WTC11 (cell line): Measurements from ENCODE around the gene PAK1IP1. TPM values are rescaled to one million over a fixed set of nuclear protein-coding genes. Genes with fewer than 3 reads are reported as not detected.
"Not testable (repeated sequence)": the region's sequence is repeated elsewhere in the genome, so short reads cannot be mapped to it uniquely, and the experiment has no call there.

Source experiments
- ATAC-seq: fragments of 200-7000 bp; cut with Tn5 transposase; 2 replicates; pipeline ENCODE4 v1.10.0; 2021; ENCODE audit warnings: mild to moderate bottlenecking, moderate library complexity
- CTCF ChIA-PET: fragments of 300-600 bp; sonication (Branson Sonifier 250); formaldehyde crosslinking; loops from one replicate; lab custom pipeline; 2021; ENCODE audit warnings: antibody characterized with exemption; lab: Charles Lee
- POLR2A ChIA-PET: fragments of 350-600 bp; sonication (Branson Sonifier 250); formaldehyde crosslinking; loops from one replicate; lab custom pipeline; 2021; ENCODE audit warnings: antibody characterized with exemption; lab: Charles Lee
- DNase-seq: peaks from one replicate; pipeline ENCODE4 v3.0.0; 2021; ENCODE audit warnings: low spot score
- H3K27ac Mint-ChIP-seq: 2 replicates; pipeline ENCODE4 v1.8.0; 2021; ENCODE audit warnings: mixed read lengths
- H3K27me3 Mint-ChIP-seq: 2 replicates; pipeline ENCODE4 v1.8.0; 2021; ENCODE audit warnings: low read depth, mild to moderate bottlenecking, moderate library complexity, mixed read lengths
- H3K36me3 Mint-ChIP-seq: 2 replicates; pipeline ENCODE4 v1.8.0; 2021; ENCODE audit warnings: mixed read lengths
- H3K4me1 Mint-ChIP-seq: 2 replicates; pipeline ENCODE4 v1.8.0; 2022; ENCODE audit warnings: mixed read lengths
- H3K4me3 Mint-ChIP-seq: 2 replicates; pipeline ENCODE4 v1.8.0; 2021; ENCODE audit warnings: mild to moderate bottlenecking, moderate library complexity, mixed read lengths
- H3K9me3 Mint-ChIP-seq: 2 replicates; pipeline ENCODE4 v1.8.0; 2021; ENCODE audit warnings: mixed read lengths
- ELF4 ChIP-seq: sonication (generic); formaldehyde crosslinking; IDR thresholded peaks from 2 replicates; pipeline ENCODE4 v1.8.1; 2022; ENCODE audit warnings: low read depth, mild to moderate bottlenecking, moderate library complexity, missing genetic modification reagents
- NR1H2 ChIP-seq: sonication (generic); formaldehyde crosslinking; IDR thresholded peaks from 2 replicates; pipeline ENCODE4 v1.9.0; 2021; ENCODE audit warnings: mild to moderate bottlenecking, moderate library complexity, missing genetic modification reagents
- NR3C1 ChIP-seq: sonication (generic); formaldehyde crosslinking; conservative IDR thresholded peaks from 2 replicates; pipeline ENCODE4 v1.8.1; 2023; ENCODE audit warnings: low read depth, mild to moderate bottlenecking, missing genetic modification reagents
- OVOL2 ChIP-seq: fragments of 250-450 bp; sonication (Bioruptor Pico); IDR thresholded peaks from 2 replicates; pipeline ENCODE4 v1.9.0; 2021; ENCODE audit warnings: mild to moderate bottlenecking, borderline replicate concordance
- ZNF317 ChIP-seq: sonication (generic); formaldehyde crosslinking; IDR thresholded peaks from 2 replicates; pipeline ENCODE4 v1.8.1; 2023; ENCODE audit warnings: low read depth, mild to moderate bottlenecking, moderate library complexity, missing genetic modification reagents, borderline replicate concordance
- ZNF416 ChIP-seq: fragments of 250-450 bp; sonication (Bioruptor Pico); IDR thresholded peaks from 2 replicates; pipeline ENCODE4 v1.9.0; 2021; ENCODE audit warnings: mild to moderate bottlenecking, inconsistent platforms
- total RNA-seq: library from RNA; stranded (reverse); gene quantifications from 3 replicates; pipeline ENCODE4 v1.2.3, GENCODE V29; 2021
- TF ChIP-seq, protein P1 (sequence below): sonication (generic); formaldehyde crosslinking; IDR thresholded peaks from 2 replicates; pipeline ENCODE4 v1.8.1; 2023; ENCODE audit warnings: mild to moderate bottlenecking, missing genetic modification reagents
- TF ChIP-seq, protein P2 (sequence below): fragments of 250-450 bp; sonication (Bioruptor Pico); IDR thresholded peaks from 2 replicates; pipeline ENCODE4 v2.1.2; 2022; ENCODE audit warnings: mild to moderate bottlenecking, moderate library complexity
- TF ChIP-seq, protein P3 (sequence below): sonication (generic); formaldehyde crosslinking; IDR thresholded peaks from 2 replicates; pipeline ENCODE4 v1.8.0; 2023; ENCODE audit warnings: mild to moderate bottlenecking, missing genetic modification reagents
- TF ChIP-seq, protein P4 (sequence below): sonication (generic); formaldehyde crosslinking; IDR thresholded peaks from 2 replicates; pipeline ENCODE4 v1.8.0; 2023; ENCODE audit warnings: missing genetic modification reagents
- TF ChIP-seq, protein P5 (sequence below): sonication (generic); formaldehyde crosslinking; IDR thresholded peaks from 2 replicates; pipeline ENCODE4 v1.8.0; 2022; ENCODE audit warnings: mild to moderate bottlenecking, missing genetic modification reagents
- TF ChIP-seq, protein P6 (sequence below): fragments of 250-450 bp; sonication (Bioruptor Pico); conservative IDR thresholded peaks from 2 replicates; pipeline ENCODE4 v1.9.0; 2021; ENCODE audit warnings: mild to moderate bottlenecking

PAK1IP1 gene
- total RNA-seq, 1 experiment from 2014 or later: 30.4 TPM

DNA sequence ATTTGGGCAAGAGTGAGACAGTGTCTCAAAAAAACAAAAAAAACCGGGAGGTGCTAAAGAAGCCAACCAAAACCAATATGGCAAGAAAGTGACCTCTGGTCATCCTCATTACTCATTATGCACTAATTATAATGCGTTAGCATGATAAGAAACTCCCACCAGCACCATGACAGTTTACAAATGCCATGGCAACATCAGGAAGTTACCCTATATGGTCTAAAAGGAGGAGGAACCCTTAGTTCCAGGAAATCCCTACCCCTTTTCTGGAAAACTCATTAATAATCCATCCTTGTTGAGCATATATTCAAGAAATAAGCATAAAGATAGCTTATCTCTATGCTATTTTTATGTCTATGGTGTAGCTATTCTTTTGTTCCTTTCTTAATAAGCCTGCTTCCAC is 32.0 kb upstream of the PAK1IP1 start (continued):
- TF ChIP-seq, protein P1, sequence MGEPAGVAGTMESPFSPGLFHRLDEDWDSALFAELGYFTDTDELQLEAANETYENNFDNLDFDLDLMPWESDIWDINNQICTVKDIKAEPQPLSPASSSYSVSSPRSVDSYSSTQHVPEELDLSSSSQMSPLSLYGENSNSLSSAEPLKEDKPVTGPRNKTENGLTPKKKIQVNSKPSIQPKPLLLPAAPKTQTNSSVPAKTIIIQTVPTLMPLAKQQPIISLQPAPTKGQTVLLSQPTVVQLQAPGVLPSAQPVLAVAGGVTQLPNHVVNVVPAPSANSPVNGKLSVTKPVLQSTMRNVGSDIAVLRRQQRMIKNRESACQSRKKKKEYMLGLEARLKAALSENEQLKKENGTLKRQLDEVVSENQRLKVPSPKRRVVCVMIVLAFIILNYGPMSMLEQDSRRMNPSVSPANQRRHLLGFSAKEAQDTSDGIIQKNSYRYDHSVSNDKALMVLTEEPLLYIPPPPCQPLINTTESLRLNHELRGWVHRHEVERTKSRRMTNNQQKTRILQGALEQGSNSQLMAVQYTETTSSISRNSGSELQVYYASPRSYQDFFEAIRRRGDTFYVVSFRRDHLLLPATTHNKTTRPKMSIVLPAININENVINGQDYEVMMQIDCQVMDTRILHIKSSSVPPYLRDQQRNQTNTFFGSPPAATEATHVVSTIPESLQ (CRISPR knock-in tag): no peak
- TF ChIP-seq NR1H2 (CRISPR knock-in tag): no peak
- no peak for TF ChIP-seq NR3C1
- no peak for TF ChIP-seq ZNF416 (CRISPR knock-in tag)
- TF ChIP-seq ELF4 (CRISPR knock-in tag): no peak
- no peak for TF ChIP-seq OVOL2
- TF ChIP-seq, protein P2, sequence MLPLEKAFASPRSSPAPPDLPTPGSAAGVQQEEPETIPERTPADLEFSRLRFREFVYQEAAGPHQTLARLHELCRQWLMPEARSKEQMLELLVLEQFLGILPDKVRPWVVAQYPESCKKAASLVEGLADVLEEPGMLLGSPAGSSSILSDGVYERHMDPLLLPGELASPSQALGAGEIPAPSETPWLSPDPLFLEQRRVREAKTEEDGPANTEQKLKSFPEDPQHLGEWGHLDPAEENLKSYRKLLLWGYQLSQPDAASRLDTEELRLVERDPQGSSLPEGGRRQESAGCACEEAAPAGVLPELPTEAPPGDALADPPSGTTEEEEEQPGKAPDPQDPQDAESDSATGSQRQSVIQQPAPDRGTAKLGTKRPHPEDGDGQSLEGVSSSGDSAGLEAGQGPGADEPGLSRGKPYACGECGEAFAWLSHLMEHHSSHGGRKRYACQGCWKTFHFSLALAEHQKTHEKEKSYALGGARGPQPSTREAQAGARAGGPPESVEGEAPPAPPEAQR: no peak
- TF ChIP-seq, protein P3, sequence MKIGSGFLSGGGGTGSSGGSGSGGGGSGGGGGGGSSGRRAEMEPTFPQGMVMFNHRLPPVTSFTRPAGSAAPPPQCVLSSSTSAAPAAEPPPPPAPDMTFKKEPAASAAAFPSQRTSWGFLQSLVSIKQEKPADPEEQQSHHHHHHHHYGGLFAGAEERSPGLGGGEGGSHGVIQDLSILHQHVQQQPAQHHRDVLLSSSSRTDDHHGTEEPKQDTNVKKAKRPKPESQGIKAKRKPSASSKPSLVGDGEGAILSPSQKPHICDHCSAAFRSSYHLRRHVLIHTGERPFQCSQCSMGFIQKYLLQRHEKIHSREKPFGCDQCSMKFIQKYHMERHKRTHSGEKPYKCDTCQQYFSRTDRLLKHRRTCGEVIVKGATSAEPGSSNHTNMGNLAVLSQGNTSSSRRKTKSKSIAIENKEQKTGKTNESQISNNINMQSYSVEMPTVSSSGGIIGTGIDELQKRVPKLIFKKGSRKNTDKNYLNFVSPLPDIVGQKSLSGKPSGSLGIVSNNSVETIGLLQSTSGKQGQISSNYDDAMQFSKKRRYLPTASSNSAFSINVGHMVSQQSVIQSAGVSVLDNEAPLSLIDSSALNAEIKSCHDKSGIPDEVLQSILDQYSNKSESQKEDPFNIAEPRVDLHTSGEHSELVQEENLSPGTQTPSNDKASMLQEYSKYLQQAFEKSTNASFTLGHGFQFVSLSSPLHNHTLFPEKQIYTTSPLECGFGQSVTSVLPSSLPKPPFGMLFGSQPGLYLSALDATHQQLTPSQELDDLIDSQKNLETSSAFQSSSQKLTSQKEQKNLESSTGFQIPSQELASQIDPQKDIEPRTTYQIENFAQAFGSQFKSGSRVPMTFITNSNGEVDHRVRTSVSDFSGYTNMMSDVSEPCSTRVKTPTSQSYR (CRISPR knock-in tag): no peak
- TF ChIP-seq, all 79 proteins: peak for 0

DNA sequence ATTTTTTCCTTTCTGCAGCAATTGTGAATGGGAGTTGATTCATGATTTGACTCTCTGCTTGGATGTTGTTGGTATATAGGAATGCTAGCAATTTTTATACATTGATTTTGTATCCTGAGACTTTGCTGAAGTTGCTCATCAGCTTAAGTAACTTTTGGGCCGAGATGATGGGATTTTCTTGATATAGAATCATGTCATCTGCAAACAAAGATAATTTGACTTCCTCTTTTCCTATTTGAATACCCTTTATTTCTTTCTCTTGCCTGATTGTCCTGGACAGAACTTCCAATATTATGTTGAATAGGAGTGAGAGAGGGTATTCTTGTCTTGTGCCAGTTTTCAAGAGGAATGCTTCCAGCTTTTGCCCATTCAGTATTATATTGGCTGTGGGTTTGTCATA is 29.2 kb upstream of the PAK1IP1 start:
- H3K4me3 Mint-ChIP-seq, DNase-seq, H3K27ac Mint-ChIP-seq, POLR2A ChIA-PET, H3K4me1 Mint-ChIP-seq, H3K36me3 Mint-ChIP-seq, ATAC-seq, CTCF ChIA-PET: not testable (repeated sequence)
- Mint-ChIP-seq H3K9me3 (peaks cover 26% of the 10 kb centered on the region), H3K27me3 (peaks cover 14% of the 10 kb centered on the region)

DNA sequence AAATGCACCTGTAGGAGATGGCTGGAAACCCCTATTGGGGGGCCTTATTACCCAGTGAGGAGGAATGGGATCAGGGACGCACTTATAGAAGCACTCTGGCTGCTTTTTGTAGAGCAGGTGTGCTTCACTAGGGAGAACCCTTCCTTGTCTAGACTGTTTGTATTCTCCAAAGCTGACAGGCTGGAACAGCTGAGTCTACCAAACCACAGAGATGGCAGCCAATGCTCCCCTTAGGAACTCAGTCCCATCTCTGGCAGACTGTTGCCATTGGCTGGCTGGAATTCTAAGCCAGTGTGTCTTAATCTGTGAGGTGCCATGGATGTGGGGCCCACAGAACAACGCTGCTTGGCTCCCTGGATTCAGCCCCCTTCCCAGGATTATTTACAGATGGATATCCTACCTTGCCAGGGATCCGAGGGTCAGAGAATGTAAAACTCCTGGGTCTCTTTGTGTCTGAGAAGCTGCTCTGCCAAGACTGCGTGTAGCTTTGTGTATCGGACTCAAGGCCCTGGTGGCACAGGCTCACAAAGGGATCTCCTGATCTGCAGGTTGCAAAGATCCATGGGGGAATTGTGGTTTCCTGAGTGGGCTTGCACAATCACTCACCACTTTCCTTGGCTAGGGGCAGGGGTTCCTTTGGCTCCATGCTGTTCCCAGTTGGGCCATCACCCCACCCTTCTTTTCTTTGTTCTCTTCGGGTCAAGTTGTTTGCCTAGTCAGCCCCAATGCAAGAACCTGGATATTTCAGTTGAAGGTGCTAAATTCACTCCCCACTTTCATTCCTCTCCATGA is 26.4 kb upstream of the PAK1IP1 start:
- Mint-ChIP-seq H3K27me3 (peaks cover 9% of the 10 kb centered on the region), H3K4me3 (no peak overlapping the region), H3K4me1 (no peaks in the 10 kb centered on the region)
- TF ChIP-seq, protein P4, sequence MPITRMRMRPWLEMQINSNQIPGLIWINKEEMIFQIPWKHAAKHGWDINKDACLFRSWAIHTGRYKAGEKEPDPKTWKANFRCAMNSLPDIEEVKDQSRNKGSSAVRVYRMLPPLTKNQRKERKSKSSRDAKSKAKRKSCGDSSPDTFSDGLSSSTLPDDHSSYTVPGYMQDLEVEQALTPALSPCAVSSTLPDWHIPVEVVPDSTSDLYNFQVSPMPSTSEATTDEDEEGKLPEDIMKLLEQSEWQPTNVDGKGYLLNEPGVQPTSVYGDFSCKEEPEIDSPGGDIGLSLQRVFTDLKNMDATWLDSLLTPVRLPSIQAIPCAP (CRISPR knock-in tag): no peak
- TF ChIP-seq, protein P5, sequence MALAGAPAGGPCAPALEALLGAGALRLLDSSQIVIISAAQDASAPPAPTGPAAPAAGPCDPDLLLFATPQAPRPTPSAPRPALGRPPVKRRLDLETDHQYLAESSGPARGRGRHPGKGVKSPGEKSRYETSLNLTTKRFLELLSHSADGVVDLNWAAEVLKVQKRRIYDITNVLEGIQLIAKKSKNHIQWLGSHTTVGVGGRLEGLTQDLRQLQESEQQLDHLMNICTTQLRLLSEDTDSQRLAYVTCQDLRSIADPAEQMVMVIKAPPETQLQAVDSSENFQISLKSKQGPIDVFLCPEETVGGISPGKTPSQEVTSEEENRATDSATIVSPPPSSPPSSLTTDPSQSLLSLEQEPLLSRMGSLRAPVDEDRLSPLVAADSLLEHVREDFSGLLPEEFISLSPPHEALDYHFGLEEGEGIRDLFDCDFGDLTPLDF: no peak
- TF ChIP-seq ZNF317 (CRISPR knock-in tag): no peak
- TF ChIP-seq, protein P6, sequence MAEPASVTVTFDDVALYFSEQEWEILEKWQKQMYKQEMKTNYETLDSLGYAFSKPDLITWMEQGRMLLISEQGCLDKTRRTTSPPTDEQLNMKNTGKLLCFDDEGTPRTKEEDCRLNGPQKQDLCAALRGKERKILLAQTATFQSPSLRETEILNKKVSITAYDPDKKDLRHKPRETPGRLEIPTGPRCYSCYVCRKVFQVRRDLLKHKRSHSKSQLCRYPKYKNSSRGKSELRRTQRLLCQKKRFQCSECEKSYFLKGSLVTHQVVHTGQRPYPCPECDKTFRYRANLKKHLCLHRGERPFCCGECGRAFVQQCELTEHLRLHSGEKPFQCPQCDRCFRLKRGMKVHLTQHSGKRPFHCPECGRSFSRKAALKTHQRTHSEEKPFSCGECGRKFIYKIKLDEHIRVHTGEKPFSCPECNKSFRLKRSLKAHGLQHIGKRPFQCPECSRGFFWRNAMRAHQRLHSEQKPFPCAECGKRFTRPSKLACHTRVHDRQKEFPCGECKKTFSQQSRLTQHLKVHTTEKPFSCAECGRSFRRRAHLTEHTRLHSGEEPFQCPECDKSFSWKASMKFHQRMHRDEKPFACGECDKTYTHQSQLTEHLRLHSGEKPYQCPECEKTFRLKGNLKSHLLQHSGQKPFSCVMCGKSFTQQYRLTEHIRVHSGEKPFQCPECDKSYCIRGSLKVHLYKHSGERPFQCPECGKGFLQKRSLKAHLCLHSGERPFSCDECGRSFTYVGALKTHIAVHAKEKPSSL (CRISPR knock-in tag): no peak
- TF ChIP-seq, all 79 proteins: peak for 0
- CTCF ChIA-PET: no interaction called here
- no peak for DNase-seq
- POLR2A ChIA-PET: no interaction called here
- no peak overlapping the region for H3K27ac Mint-ChIP-seq
- no peak for ATAC-seq
- H3K36me3 Mint-ChIP-seq: no peaks in the 10 kb centered on the region
- peaks cover 13% of the 10 kb centered on the region for H3K9me3 Mint-ChIP-seq
